NCI-H774 (cell line): ENCODE results near the gene MBD5.

Experiments
- DNase-seq: peaks from one replicate; lab custom pipeline; 2025; lab: John Stamatoyannopoulos, UW

Gene MBD5

DNA sequence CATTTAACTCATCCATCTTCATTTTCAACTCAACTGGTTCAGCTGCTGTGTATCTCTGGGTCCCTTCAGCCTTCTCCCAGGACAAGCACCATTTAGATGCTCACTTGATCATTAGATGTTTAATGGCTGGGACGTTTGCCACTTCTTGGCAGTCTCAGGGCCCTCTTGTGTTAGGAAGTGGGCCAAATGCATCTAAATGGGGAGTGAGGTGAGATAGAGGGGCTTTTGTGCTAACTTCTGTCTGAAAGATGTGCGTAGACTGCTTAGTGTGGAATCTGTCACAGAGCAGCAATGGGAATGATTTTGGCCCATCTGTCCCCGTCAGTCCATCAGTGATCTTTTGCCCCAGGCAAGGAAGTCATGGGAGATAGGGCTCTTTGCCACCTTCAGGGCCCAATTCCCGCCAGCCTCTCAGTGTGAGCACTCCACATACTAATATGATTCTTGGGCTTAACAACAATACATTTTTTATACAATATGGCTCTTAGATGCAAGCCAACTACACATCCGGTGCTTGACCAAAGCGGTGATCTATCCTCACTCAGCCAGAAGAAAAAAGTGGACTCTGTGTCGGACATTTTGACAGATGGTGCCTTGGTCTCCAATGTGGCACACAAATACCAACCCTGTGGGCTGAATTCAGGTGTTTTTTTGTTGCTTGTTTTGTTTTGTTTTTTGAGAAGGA lies 528.0 kb downstream of the MBD5 start:
- DNase-seq = no peak

DNA sequence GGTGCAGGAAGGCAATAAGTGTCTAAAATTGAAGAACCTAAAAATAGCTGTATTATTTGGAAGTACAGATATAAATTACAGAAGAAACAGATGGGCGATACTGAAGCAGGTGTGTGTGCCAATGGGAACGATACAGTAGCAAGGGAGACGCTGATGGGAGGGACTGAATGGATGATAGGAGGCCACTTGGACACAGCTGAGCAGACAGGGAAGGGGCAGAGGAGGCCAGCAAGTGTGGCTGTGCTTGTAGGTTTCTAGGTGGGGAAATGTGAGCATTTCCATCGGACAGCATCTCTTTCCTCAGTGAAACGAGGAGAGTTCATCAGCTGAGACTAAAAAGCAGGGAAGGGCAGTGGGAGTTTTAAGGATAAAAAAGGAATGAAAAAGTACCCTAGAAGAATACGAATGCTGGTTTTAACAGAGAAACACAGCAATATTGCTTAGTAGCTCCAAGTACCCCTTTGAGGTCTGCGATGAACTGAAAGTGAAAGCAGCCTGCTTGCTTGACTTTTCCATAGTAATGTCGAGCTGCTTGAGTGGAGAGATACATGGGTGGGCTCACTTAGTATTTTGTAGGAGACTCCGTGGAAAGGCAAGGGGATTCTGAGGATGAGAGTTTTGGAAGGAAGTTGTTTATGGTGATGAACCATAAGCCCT lies 531.9 kb downstream of the MBD5 start:
- peak; percentile 35 for DNase-seq

GRCh38 chr2:148553332-148553887 lies 532.5 kb downstream of the MBD5 start:
- no peak for DNase-seq

GRCh38 chr2:148554459-148555247 lies 533.8 kb downstream of the MBD5 start:
- DNase-seq = no peak

DNA sequence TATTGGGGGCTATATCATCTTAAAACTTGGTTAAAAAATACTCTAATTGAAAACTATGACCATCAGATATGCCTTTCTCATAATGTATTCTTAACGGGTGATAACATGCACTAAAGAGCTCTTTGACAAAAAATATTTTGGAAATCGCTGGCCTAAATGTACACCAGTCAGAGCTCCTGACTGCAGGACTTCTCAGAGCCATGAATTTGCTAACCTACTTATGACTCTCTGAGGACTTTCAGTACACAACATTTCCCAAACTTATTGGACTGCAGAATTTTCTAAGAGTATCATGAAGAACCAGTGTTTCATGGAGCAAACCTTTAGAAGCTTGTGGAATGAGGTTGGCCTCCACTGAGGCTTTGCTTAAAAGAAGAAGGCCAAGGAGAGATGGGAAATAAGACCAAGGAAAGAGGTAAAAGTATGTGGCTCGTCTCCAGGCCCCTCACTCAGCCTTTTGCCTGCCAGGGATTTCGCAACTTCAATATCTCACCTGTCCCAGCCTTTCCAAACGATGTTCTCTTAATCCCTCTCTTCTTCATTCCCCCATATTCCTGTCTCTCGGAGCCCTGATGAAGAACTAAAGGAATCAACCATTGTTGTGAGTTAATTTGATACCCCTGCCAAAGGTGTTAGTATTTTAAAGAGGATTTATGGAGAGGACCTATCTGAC lies 534.9 kb downstream of the MBD5 start:
- DNase-seq = no peak

DNA sequence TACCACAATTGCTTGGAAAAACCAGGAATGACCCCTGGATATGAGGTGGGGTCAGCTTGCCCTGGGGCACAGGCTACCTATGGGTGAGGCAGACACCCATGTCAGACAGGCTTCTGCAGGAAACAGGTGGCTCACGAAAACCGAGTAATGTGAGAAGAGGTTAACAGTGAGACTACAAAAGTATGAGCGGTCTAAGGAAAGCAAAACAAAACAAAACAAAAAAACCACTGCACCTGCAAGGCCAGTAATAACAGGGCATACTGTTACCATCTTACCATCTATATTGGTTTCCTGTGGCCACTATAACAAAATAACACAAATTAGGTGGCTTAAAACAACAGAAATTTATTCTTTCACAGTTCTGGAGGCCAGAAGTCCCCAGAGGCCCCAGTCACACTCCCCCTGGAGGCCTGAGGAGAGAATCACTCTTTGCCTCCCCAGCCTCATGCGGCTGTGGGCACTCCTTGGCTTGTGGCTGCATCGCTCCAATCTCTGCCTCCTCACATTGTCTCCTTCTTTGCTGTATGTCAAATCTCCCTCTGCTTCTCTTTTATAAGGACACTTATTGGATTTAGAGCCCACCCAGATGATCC lies 537.0 kb downstream of the MBD5 start:
- no peak for DNase-seq

- no peak for DNase-seq
Measured at GRCh38 chr2:148560496-148560895, 539.6 kb downstream of the MBD5 start.

- DNase-seq = no peak
Measured at GRCh38 chr2:148561389-148561788, 540.5 kb downstream of the MBD5 start.

GRCh38 chr2:148565272-148565894 lies 544.5 kb downstream of the MBD5 start:
- DNase-seq = no peak
